ENCODE data around the gene TMEM259.

DNA sequence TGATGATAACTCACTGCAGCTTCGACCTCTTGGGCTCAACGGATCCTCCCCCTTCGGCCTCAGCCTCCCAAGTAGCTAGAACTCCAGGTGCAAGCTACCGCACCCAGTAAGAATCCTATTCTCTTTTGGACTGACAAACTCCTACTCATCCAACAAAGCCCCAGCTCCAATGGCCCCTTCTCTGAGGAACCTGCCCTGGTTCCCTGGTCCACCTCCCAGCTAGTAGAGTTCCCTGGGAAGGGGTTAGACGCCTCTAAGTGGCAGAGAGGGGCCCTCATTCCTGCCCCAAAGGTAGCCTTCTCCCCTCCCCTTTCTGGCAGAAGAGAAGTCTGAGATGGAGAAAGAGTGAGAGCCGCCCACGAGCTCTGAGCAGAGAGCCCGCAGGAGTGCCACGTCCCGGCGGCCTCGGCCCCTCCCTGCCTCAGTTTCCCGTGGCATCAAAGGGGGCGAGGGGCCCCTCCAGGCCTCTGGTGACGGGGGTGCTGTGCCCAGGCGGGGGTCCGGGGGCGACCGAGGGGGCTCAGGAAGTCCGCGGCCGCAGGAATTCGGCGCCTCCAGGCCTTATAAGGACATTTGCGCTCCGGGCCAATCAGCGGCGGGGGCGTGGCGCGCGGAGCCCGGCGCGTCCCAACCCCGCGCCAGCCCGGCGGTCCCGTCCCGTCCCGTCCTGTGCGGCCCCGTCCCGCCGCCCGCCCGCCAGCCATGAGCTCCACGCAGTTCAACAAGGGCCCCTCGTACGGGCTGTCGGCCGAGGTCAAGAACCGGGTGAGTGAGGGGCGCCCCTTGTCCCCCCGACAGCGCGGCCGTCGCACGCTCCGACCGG, 5.2 kb upstream of the TMEM259 start, which contains the start of gene CNN2:
- TF ChIP-seq, protein P1, sequence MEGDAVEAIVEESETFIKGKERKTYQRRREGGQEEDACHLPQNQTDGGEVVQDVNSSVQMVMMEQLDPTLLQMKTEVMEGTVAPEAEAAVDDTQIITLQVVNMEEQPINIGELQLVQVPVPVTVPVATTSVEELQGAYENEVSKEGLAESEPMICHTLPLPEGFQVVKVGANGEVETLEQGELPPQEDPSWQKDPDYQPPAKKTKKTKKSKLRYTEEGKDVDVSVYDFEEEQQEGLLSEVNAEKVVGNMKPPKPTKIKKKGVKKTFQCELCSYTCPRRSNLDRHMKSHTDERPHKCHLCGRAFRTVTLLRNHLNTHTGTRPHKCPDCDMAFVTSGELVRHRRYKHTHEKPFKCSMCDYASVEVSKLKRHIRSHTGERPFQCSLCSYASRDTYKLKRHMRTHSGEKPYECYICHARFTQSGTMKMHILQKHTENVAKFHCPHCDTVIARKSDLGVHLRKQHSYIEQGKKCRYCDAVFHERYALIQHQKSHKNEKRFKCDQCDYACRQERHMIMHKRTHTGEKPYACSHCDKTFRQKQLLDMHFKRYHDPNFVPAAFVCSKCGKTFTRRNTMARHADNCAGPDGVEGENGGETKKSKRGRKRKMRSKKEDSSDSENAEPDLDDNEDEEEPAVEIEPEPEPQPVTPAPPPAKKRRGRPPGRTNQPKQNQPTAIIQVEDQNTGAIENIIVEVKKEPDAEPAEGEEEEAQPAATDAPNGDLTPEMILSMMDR (conservative IDR thresholded peaks at IDR 0.05; ENCODE audit: low read depth in 2 of 2), result no peak
- TF ChIP-seq, protein P2, sequence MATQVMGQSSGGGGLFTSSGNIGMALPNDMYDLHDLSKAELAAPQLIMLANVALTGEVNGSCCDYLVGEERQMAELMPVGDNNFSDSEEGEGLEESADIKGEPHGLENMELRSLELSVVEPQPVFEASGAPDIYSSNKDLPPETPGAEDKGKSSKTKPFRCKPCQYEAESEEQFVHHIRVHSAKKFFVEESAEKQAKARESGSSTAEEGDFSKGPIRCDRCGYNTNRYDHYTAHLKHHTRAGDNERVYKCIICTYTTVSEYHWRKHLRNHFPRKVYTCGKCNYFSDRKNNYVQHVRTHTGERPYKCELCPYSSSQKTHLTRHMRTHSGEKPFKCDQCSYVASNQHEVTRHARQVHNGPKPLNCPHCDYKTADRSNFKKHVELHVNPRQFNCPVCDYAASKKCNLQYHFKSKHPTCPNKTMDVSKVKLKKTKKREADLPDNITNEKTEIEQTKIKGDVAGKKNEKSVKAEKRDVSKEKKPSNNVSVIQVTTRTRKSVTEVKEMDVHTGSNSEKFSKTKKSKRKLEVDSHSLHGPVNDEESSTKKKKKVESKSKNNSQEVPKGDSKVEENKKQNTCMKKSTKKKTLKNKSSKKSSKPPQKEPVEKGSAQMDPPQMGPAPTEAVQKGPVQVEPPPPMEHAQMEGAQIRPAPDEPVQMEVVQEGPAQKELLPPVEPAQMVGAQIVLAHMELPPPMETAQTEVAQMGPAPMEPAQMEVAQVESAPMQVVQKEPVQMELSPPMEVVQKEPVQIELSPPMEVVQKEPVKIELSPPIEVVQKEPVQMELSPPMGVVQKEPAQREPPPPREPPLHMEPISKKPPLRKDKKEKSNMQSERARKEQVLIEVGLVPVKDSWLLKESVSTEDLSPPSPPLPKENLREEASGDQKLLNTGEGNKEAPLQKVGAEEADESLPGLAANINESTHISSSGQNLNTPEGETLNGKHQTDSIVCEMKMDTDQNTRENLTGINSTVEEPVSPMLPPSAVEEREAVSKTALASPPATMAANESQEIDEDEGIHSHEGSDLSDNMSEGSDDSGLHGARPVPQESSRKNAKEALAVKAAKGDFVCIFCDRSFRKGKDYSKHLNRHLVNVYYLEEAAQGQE (IDR thresholded peaks at IDR 0.05; ENCODE audit: unreplicated experiment), result no peak
- no peak for TF ChIP-seq EZH2phosphoT487 (IDR thresholded peaks at IDR 0.05; ENCODE audit: unreplicated experiment)
- peak; percentile 76 for TF ChIP-seq POLR2AphosphoS5 (IDR thresholded peaks at IDR 0.05; ENCODE audit: low read depth)
- TF ChIP-seq EZH2 (IDR thresholded peaks at IDR 0.05; ENCODE audit: low read depth, unreplicated experiment), result no peak
- no peak for TF ChIP-seq ZNF331 (CRISPR knock-in tag; IDR thresholded peaks at IDR 0.05; ENCODE audit: low read depth)
- TF ChIP-seq CREB1 (CRISPR knock-in tag; IDR thresholded peaks at IDR 0.05; ENCODE audit: low read depth), result peak; percentile 36; the same call in 1 of the 2 replicates
- TF ChIP-seq ZNF114 (CRISPR knock-in tag; IDR thresholded peaks at IDR 0.05), result no peak
- TF ChIP-seq, protein P3, sequence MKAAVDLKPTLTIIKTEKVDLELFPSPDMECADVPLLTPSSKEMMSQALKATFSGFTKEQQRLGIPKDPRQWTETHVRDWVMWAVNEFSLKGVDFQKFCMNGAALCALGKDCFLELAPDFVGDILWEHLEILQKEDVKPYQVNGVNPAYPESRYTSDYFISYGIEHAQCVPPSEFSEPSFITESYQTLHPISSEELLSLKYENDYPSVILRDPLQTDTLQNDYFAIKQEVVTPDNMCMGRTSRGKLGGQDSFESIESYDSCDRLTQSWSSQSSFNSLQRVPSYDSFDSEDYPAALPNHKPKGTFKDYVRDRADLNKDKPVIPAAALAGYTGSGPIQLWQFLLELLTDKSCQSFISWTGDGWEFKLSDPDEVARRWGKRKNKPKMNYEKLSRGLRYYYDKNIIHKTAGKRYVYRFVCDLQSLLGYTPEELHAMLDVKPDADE (IDR thresholded peaks at IDR 0.05), result no peak
- TF ChIP-seq JUNB (IDR thresholded peaks at IDR 0.05; ENCODE audit: unreplicated experiment), result no peak
- no peak for TF ChIP-seq STAT1 (IDR thresholded peaks at IDR 0.05; ENCODE audit: unreplicated experiment)
- TF ChIP-seq NANOG (IDR thresholded peaks at IDR 0.05; ENCODE audit: borderline replicate concordance), result no peak

Data from GM23338 (cell line).